Sigmoid colon (tissue), 4 donors: ENCODE measurements around the gene CR1.
"Not testable (repeated sequence)": the region's sequence is repeated elsewhere in the genome, so short reads cannot be mapped to it uniquely, and the experiment has no call there.

Source experiments
- POLR2A ChIP-seq, 2 donors: fragments of 450-650 bp; IDR thresholded peaks; one replicate each; pipeline ENCODE4 v1.6.1; 2016; ENCODE audit warnings: antibody characterized with exemption in 2 of 2, mild to moderate bottlenecking in 2 of 2, moderate library complexity in 2 of 2
- POLR2AphosphoS5 ChIP-seq, 4 donors: sonication (generic); formaldehyde crosslinking; IDR thresholded peaks; one replicate each; pipeline ENCODE4 v1.6.1; 2017; ENCODE audit warnings: antibody characterized with exemption in 4 of 4

- TF ChIP-seq POLR2AphosphoS5, POLR2A (IDR thresholded peaks at IDR 0.05): not testable (repeated sequence)
Measured at GRCh38 chr1:207690551-207690950, 194.6 kb downstream of the CR1 start.
